Measurements from ENCODE around the gene IL1RAPL2.
"Not testable (repeated sequence)": the region's sequence is repeated elsewhere in the genome, so short reads cannot be mapped to it uniquely, and the experiment has no call there.

The IL1RAPL2 gene

GRCh38 chrX:105098812-105099211, 532.8 kb downstream of the IL1RAPL2 start:
- TF ChIP-seq CTCF (conservative IDR thresholded peaks at IDR 0.05): no peak
- H3K27ac ChIP-seq: no peak overlapping the region

- TF ChIP-seq CTCF (conservative IDR thresholded peaks at IDR 0.05): no peak
- no peak overlapping the region for H3K27ac ChIP-seq
Measured at GRCh38 chrX:105101378-105101777, 535.4 kb downstream of the IL1RAPL2 start.

DNA sequence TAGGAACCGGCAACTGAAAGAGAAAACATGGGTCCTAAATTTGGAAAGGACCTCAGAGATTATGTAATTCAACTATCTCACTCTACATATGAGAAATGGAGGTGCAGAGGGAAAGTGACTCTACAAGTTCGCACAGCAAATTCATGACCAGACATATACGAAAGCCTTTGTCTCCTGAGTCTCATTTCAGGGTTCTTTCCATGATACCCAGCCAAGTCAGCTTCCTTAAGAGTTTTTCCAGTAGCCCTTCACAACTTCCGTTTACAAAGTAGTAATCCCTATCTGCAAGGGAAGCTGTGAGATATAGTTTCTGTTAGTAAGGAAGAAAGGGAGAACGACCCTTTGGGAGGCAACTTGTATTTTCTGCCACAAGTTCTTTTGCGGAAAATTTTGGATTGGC, 543.9 kb downstream of the IL1RAPL2 start:
- no peak for TF ChIP-seq CTCF (conservative IDR thresholded peaks at IDR 0.05)
- H3K27ac ChIP-seq: no peak overlapping the region

GRCh38 chrX:105114554-105115130, 548.6 kb downstream of the IL1RAPL2 start:
- no peak overlapping the region for H3K27ac ChIP-seq
- TF ChIP-seq CTCF (conservative IDR thresholded peaks at IDR 0.05): no peak

GRCh38 chrX:105115596-105116320, 549.8 kb downstream of the IL1RAPL2 start:
- H3K27ac ChIP-seq: not testable (repeated sequence)

DNA sequence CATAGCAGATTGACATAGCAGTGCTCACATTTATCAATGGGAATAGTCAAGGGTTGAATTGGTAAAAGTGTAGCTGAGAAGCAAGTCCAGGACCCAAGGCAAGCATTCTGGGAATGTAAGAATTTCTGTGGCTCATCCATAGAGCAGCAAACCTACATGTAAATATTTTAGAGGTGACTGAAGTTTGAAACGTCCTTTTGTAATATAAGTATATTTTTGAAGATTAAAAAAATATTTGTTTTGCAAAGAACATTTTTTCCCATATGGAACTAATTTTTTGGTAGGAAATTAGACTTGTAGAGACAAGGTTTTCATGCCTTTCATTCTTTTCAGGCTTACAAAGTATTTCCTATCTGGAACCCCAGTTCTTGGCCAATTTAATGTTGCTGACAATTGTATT, 550.5 kb downstream of the IL1RAPL2 start:
- TF ChIP-seq CTCF (conservative IDR thresholded peaks at IDR 0.05): no peak
- H3K27ac ChIP-seq: no peak overlapping the region

DNA sequence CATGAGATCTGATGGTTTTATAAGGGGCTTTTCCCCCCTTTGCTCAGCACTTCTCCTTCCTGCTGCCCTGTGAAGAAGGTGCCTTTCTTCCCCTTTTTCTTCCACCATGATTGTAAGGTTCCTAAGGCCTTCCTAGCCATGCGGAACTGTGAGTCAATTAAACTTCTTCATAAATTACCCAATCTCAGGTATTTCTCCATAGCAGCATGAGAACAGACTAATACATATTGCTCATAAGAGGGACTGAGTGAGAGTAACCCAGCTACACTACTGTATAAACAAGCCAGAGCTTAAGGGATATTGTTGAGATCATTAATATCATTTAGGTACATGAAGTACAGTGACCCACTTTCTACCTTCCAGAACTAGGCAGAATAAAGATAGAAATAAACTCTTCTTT, 551.6 kb downstream of the IL1RAPL2 start:
- no peak overlapping the region for H3K27ac ChIP-seq
- no peak for TF ChIP-seq CTCF (conservative IDR thresholded peaks at IDR 0.05)

- no peak for TF ChIP-seq CTCF (conservative IDR thresholded peaks at IDR 0.05)
- no peak overlapping the region for H3K27ac ChIP-seq
Measured at GRCh38 chrX:105120463-105120862, 554.5 kb downstream of the IL1RAPL2 start.

Data from VCaP (cell line).